Head of caudate nucleus (tissue), 42 donors: ENCODE data around the gene PAK6.
A peak's percentile ranks its signal among the peaks of the same experiment; 100 is the strongest.

Experiments
- DNase-seq, 42 donors: peaks; one replicate each; pipeline versions ENCODE4 v3.0.0 to v3.0.0-alpha.2; 2020 to 2021; ENCODE audit warnings: mixed read lengths in 7 of 42
- intact Hi-C: fragments of 100-400 bp; cut with DNase I; formaldehyde crosslinking; loops from one replicate; pipeline ENCODE4 v1.15.0; 2022

Gene PAK6

GRCh38 chr15:40270246-40270995, 31.6 kb downstream of the PAK6 start:
- no peak for DNase-seq
- intact Hi-C loops, result loop anchor here (5.0 kb wide), 1 partner anchor 223 kb away; no protein-coding TSS in a partner anchor

- no peak for DNase-seq
- intact Hi-C loops, result loop anchor here (2.0 to 5.0 kb wide), 2 partner anchors 55 to 225 kb away; no protein-coding TSS in a partner anchor
Observed at GRCh38 chr15:40271685-40272484, 33.0 kb downstream of the PAK6 start.

GRCh38 chr15:40272485-40273056, 33.7 kb downstream of the PAK6 start:
- intact Hi-C loops, result loop anchor here (2.0 to 5.0 kb wide), 2 partner anchors 56 to 225 kb away; no protein-coding TSS in a partner anchor
- peak in 16 of 42 donors; percentile 41 to 80 (median 58) for DNase-seq

GRCh38 chr15:40273428-40273827, 34.6 kb downstream of the PAK6 start:
- no peak for DNase-seq
- intact Hi-C loops, result loop anchor here (2.0 to 5.0 kb wide), 2 partner anchors 57 to 226 kb away; no protein-coding TSS in a partner anchor

- intact Hi-C loops, result loop anchor here (5.0 kb wide), 2 partner anchors 148 to 227 kb away; no protein-coding TSS in a partner anchor
Observed at GRCh38 chr15:40274350-40275274, 35.7 kb downstream of the PAK6 start.

GRCh38 chr15:40275523-40275922, 36.7 kb downstream of the PAK6 start:
- intact Hi-C loops, result loop anchor here (5.0 kb wide), 1 partner anchor 147 kb away; no protein-coding TSS in a partner anchor
- no peak for DNase-seq

More at GRCh38 chr15:40274350-40275274, 35.7 kb downstream of the PAK6 start:
- DNase-seq, result peak; percentile 61 to 93 (median 85)

- DNase-seq, result no peak
- intact Hi-C loops, result loop anchor here (5.0 kb wide), 1 partner anchor 146 kb away; no protein-coding TSS in a partner anchor
Observed at GRCh38 chr15:40275954-40276353, 37.1 kb downstream of the PAK6 start.

- DNase-seq, result no peak
- intact Hi-C loops, result loop anchor here (5.0 kb wide), 1 partner anchor 145 kb away; no protein-coding TSS in a partner anchor
Observed at GRCh38 chr15:40276927-40277326, 38.1 kb downstream of the PAK6 start.

- intact Hi-C loops, result loop anchor here (5.0 kb wide), 1 partner anchor 145 kb away; no protein-coding TSS in a partner anchor
Observed at GRCh38 chr15:40277471-40277870, 38.6 kb downstream of the PAK6 start.

GRCh38 chr15:40278026-40278425, 39.2 kb downstream of the PAK6 start:
- DNase-seq, result no peak
- intact Hi-C loops, result loop anchor here (5.0 kb wide), 1 partner anchor 144 kb away; no protein-coding TSS in a partner anchor

More at GRCh38 chr15:40277471-40277870, 38.6 kb downstream of the PAK6 start:
- no peak for DNase-seq

- peak; percentile 51 to 91 (median 81) for DNase-seq
- intact Hi-C loops, result loop anchor here (5.0 kb wide), 1 partner anchor 143 kb away; no protein-coding TSS in a partner anchor
Observed at GRCh38 chr15:40279437-40280141, 40.7 kb downstream of the PAK6 start.

GRCh38 chr15:40280260-40281056, 41.6 kb downstream of the PAK6 start:
- intact Hi-C loops, result no loop called here
- DNase-seq, result peak in 30 of 42 donors; percentile 32 to 75 (median 60)

GRCh38 chr15:40281057-40281800, 42.4 kb downstream of the PAK6 start:
- intact Hi-C loops, result no loop called here
- DNase-seq, result no peak

- DNase-seq, result no peak
- intact Hi-C loops, result no loop called here
Observed at GRCh38 chr15:40281801-40282146, 42.9 kb downstream of the PAK6 start.

GRCh38 chr15:40282147-40282868, 43.4 kb downstream of the PAK6 start:
- DNase-seq, result peak in 10 of 42 donors; percentile 27 to 65 (median 50)
- intact Hi-C loops, result no loop called here
